ENCODE measurements around the gene JAZF1. TPM values are rescaled to one million over a fixed set of nuclear protein-coding genes. Genes with fewer than 3 reads are reported as not detected.

Gene JAZF1
- total RNA-seq, 1 experiment from 2014 or later, result 9.1 TPM

- H4K20me1 ChIP-seq (ENCODE audit: control insufficient read depth, insufficient read depth, insufficient read length), result no peaks in the 10 kb centered on the region
- no peak overlapping the region for H3K23ac ChIP-seq (ENCODE audit: insufficient read length, low read depth, low read length)
- Mint-ChIP-seq H3K27me3 (ENCODE audit: low read depth) (no peaks in the 10 kb centered on the region), H3K4me1 (no peaks in the 10 kb centered on the region), H3K36me3 (ENCODE audit: insufficient read depth in 1 of 3, low read depth in 3 of 3) (no peaks in the 10 kb centered on the region), H3K4me3 (no peak overlapping the region), H3K9me3 (no peaks in the 10 kb centered on the region), H3K27ac (no peak overlapping the region)
- no peak overlapping the region for H3K27ac ChIP-seq (ENCODE audit: insufficient read length, low read depth, low read length)
- no peaks in the 10 kb centered on the region for H3K23me2 ChIP-seq (ENCODE audit: insufficient read length, low read depth, low read length, poor library complexity, severe bottlenecking)
- no peaks in the 10 kb centered on the region for H3K4me1 ChIP-seq (ENCODE audit: insufficient read depth, low read length)
- H2BK15ac ChIP-seq (ENCODE audit: low read depth, low read length), result no peak overlapping the region
- no peak overlapping the region for H3K9ac ChIP-seq (ENCODE audit: extremely low read depth, insufficient read length, low read length)
- H2AFZ ChIP-seq (ENCODE audit: low read length), result no peak overlapping the region
- no peak overlapping the region for H3K18ac ChIP-seq (ENCODE audit: insufficient read length, low read depth, low read length)
- H3K79me1 ChIP-seq (ENCODE audit: insufficient read depth, low read depth, low read length, poor library complexity, severe bottlenecking), result no peaks in the 10 kb centered on the region
- H4K91ac ChIP-seq (ENCODE audit: insufficient read length, low read depth, low read length), result no peak overlapping the region
- no peak overlapping the region for H2BK5ac ChIP-seq (ENCODE audit: insufficient read length, low read length)
- no peak overlapping the region for H2BK120ac ChIP-seq (ENCODE audit: low read depth, low read length, poor library complexity, severe bottlenecking)
- TF ChIP-seq CTCF (conservative IDR thresholded peaks at IDR 0.05), result no peak
- H3K14ac ChIP-seq (ENCODE audit: insufficient read depth, low read length), result no peak overlapping the region
- H3K27me3 ChIP-seq (ENCODE audit: insufficient read depth, low read length), result no peaks in the 10 kb centered on the region
- H3K4me2 ChIP-seq (ENCODE audit: insufficient read depth, insufficient read length, low read length), result no peak overlapping the region
- H3T11ph ChIP-seq (ENCODE audit: low read length), result no peak overlapping the region
- no peak overlapping the region for H2AK5ac ChIP-seq (ENCODE audit: insufficient read length, low read length)
- no peak overlapping the region for H2BK12ac ChIP-seq (ENCODE audit: insufficient read length, low read depth, low read length)
- H3K79me2 ChIP-seq (ENCODE audit: insufficient read depth, low read length), result no peaks in the 10 kb centered on the region; the same call in 1 of the 2 replicates
- no peak for DNase-seq
- H2BK20ac ChIP-seq (ENCODE audit: low read depth, low read length, poor library complexity, severe bottlenecking), result no peak overlapping the region
- H4K8ac ChIP-seq (replicated peaks; ENCODE audit: insufficient read length, low read depth, low read length), result no peak overlapping the region
- no CpG with 5 or more reads among the region's 2 CpGs for WGBS (ENCODE audit: extremely low coverage, insufficient read length, low lambda C conversion rate)
- no peak overlapping the region for H4K5ac ChIP-seq (ENCODE audit: insufficient read length, low read depth, low read length)
- no peak overlapping the region for H3K4ac ChIP-seq (ENCODE audit: low read depth, low read length)
- H3K56ac ChIP-seq (ENCODE audit: insufficient read length, low read depth, low read length), result no peak overlapping the region
- no peaks in the 10 kb centered on the region for H3K9me3 ChIP-seq (ENCODE audit: control insufficient read depth, low read depth, low read length)
Measured at GRCh38 chr7:27965650-27966049, 214.9 kb downstream of the JAZF1 start.
